ENCODE results near the gene PTPN7. TPM values are rescaled to one million over a fixed set of nuclear protein-coding genes. Genes with fewer than 3 reads are reported as not detected.
A peak's percentile ranks its signal among the peaks of the same experiment; 100 is the strongest.

PTPN7 gene
- total RNA-seq, 1 donor from 2014 or later = not detected

DNA sequence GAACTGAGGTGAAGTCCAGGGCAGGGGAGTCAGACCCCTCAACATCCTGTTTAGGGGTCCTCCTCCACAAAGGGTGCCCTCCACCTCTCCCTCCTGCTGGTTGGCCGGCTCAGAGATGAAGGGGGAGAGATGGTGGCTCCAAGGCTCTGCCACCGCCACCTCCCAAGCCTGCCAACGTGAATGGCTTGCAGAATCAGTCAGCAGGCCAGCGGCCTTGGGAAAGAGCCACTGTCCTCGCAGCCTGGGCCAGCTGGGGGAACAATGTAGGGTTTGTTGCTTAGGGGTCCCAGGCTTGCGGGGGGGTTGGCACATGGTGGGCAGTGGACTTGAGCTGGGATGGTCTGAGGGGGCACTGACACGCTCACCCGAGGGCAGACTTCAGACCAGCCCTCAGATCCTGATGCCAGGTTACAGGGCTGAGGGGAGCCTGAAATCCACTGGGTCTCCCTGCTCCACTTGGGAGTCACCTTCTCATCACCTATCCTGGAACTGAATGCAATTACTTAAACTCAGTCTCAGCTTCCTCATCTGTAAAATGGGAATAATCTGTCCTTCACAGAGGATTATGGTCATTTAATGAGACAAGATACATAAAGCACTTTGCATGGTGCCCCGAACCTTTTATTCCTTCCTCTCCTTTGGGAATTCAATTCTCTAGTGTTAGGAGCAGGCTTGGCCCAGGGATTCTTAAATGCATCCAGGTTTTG lies 29.4 kb downstream of the PTPN7 start:
- no peaks in the 10 kb centered on the region for H3K9me3 Mint-ChIP-seq
- no peak overlapping the region for H3K4me3 Mint-ChIP-seq
- Histone ChIP-seq H3K9me3 (ENCODE audit: low read depth) (no peaks in the 10 kb centered on the region), H3K79me2 (ENCODE audit: low read depth) (no peaks in the 10 kb centered on the region), H3K4me3 (no peak overlapping the region), H3F3A (ENCODE audit: low read depth) (peaks cover 15% of the 10 kb centered on the region), H2AFZ (replicated peaks) (no peak overlapping the region), H3K4me1 (no peaks in the 10 kb centered on the region), H3K9ac (no peak overlapping the region), H3K36me3 (no peaks in the 10 kb centered on the region), H4K20me1 (ENCODE audit: low read depth) (peaks cover 5% of the 10 kb centered on the region), H3K27me3 (no peaks in the 10 kb centered on the region), H3K27ac (no peak overlapping the region), H3K4me2 (no peak overlapping the region)
- H3K27ac Mint-ChIP-seq = no peak overlapping the region
- H3K27me3 Mint-ChIP-seq (ENCODE audit: insufficient read depth, low read depth) = peaks cover 7% of the 10 kb centered on the region
- no peaks in the 10 kb centered on the region for H3K36me3 Mint-ChIP-seq
- DNase-seq (ENCODE audit: low spot score) = no peak
- peaks cover 12% of the 10 kb centered on the region for H3K4me1 Mint-ChIP-seq
- TF ChIP-seq, protein P1, sequence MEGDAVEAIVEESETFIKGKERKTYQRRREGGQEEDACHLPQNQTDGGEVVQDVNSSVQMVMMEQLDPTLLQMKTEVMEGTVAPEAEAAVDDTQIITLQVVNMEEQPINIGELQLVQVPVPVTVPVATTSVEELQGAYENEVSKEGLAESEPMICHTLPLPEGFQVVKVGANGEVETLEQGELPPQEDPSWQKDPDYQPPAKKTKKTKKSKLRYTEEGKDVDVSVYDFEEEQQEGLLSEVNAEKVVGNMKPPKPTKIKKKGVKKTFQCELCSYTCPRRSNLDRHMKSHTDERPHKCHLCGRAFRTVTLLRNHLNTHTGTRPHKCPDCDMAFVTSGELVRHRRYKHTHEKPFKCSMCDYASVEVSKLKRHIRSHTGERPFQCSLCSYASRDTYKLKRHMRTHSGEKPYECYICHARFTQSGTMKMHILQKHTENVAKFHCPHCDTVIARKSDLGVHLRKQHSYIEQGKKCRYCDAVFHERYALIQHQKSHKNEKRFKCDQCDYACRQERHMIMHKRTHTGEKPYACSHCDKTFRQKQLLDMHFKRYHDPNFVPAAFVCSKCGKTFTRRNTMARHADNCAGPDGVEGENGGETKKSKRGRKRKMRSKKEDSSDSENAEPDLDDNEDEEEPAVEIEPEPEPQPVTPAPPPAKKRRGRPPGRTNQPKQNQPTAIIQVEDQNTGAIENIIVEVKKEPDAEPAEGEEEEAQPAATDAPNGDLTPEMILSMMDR (IDR thresholded peaks at IDR 0.05) = no peak
- TF ChIP-seq EZH2 (IDR thresholded peaks at IDR 0.05) = no peak
- TF ChIP-seq EZH2phosphoT487 (IDR thresholded peaks at IDR 0.05) = no peak

DNA sequence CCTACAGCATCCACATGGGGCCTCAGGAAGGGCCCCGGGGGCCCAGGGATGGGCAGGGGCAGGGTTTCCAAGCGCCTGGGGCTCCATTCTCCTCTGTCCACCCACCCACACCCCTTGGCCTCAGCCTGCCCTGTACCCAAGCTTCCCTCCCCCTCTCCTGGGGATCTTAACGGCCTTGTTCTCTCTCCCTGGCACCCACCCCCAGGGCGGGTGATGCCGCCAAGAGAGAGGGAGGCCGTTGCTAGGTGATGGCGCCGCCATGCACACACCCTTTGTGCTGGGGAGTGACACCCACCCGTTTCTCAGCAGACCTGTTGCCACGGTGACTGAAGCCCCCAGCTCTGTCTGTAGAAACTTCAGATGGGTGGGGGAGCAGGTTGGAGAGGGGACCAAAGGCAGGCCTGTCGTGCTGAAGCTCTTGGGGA lies 30.1 kb downstream of the PTPN7 start:
- H3K27ac ChIP-seq = no peak overlapping the region
- H3K36me3 ChIP-seq = no peaks in the 10 kb centered on the region
- H3K4me1 Mint-ChIP-seq = peaks cover 12% of the 10 kb centered on the region
- H3K9me3 ChIP-seq (ENCODE audit: low read depth) = no peaks in the 10 kb centered on the region
- H3K4me1 ChIP-seq = no peaks in the 10 kb centered on the region
- no peak overlapping the region for H2AFZ ChIP-seq (replicated peaks)
- H3F3A ChIP-seq (ENCODE audit: low read depth) = peaks cover 9% of the 10 kb centered on the region
- H3K27me3 Mint-ChIP-seq (ENCODE audit: insufficient read depth, low read depth) = peaks cover 9% of the 10 kb centered on the region
- H3K9ac ChIP-seq = no peak overlapping the region
- H3K36me3 Mint-ChIP-seq = no peaks in the 10 kb centered on the region
- no peaks in the 10 kb centered on the region for H3K79me2 ChIP-seq (ENCODE audit: low read depth)
- no peak overlapping the region for H3K4me3 Mint-ChIP-seq
- peak; percentile 16 for DNase-seq (ENCODE audit: low spot score)
- H3K9me3 Mint-ChIP-seq = no peaks in the 10 kb centered on the region
- H3K4me2 ChIP-seq = no peak overlapping the region
- H3K4me3 ChIP-seq = no peak overlapping the region
- TF ChIP-seq EZH2phosphoT487 (IDR thresholded peaks at IDR 0.05) (no peak), EZH2 (IDR thresholded peaks at IDR 0.05) (no peak)
- TF ChIP-seq, protein P1 (IDR thresholded peaks at IDR 0.05) = no peak
- H4K20me1 ChIP-seq (ENCODE audit: low read depth) = peaks cover under 1% of the 10 kb centered on the region
- no peak overlapping the region for H3K27ac Mint-ChIP-seq
- no peaks in the 10 kb centered on the region for H3K27me3 ChIP-seq

DNA sequence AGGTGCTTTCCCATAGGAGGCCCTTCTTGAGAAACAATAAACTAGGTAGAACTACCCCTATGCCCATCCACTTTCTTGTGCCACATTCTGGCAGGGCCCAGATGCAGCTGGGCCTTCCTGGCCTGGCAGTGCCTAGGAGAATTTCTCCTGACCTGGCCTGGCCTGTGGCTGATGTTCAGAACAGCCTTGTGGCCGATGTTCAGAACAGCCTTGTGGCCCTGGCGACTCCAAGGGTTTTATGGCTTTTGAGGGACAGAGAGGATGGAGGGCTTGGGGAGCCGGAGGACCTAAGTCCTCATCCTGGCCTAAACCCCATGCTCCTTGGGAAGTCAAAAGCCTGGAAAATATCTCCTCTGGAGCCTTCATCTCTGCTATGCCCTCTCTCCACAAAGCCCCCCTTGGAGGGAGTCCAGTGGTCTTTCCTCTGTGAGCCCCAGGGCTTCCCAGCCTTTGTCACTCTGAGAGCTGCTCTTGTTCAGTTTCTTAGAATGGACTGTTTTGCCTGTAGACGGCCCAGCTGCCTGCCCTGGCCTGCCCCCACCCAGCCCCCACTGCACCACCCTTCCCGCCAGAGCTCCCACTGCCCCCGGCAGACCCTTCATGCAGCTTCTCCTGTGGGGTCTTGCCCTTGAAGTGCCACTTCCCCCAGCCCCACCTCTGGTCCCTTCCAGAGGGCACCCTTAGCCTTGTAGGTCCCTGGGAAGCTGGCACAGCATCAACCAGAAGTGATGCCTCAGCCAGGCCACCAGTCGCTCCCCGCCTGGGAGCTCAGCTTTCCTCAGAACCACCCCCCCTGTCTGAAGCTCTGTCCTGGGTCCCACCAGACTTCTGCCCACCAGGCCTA lies 30.7 kb downstream of the PTPN7 start:
- TF ChIP-seq, protein P1 (IDR thresholded peaks at IDR 0.05) = no peak
- no peak for TF ChIP-seq EZH2phosphoT487 (IDR thresholded peaks at IDR 0.05)
- no peak for TF ChIP-seq EZH2 (IDR thresholded peaks at IDR 0.05)
- no peak overlapping the region for H3K27ac ChIP-seq
- H3K4me2 ChIP-seq = no peak overlapping the region
- Mint-ChIP-seq H3K9me3 (no peaks in the 10 kb centered on the region), H3K27me3 (ENCODE audit: insufficient read depth, low read depth) (peaks cover 9% of the 10 kb centered on the region), H3K4me1 (peaks cover 12% of the 10 kb centered on the region), H3K27ac (no peak overlapping the region), H3K36me3 (no peaks in the 10 kb centered on the region), H3K4me3 (no peak overlapping the region)
- no peak overlapping the region for H3K4me3 ChIP-seq
- H3K27me3 ChIP-seq = no peaks in the 10 kb centered on the region
- H3K9me3 ChIP-seq (ENCODE audit: low read depth) = no peaks in the 10 kb centered on the region
- no peaks in the 10 kb centered on the region for H3K79me2 ChIP-seq (ENCODE audit: low read depth)
- H3K9ac ChIP-seq = no peak overlapping the region
- no peaks in the 10 kb centered on the region for H3K4me1 ChIP-seq
- H2AFZ ChIP-seq (replicated peaks) = no peak overlapping the region
- DNase-seq (ENCODE audit: low spot score) = no peak
- peaks cover 8% of the 10 kb centered on the region for H3F3A ChIP-seq (ENCODE audit: low read depth)
- no peaks in the 10 kb centered on the region for H4K20me1 ChIP-seq (ENCODE audit: low read depth)
- H3K36me3 ChIP-seq = no peaks in the 10 kb centered on the region

Measured in neural progenitor cell (in vitro differentiated cells).